NCI-H146 treated with DMSO at 0.1 percent for 48 hours (cell line): ENCODE data around the gene ULK1.
"Not testable (repeated sequence)": the region's sequence is repeated elsewhere in the genome, so short reads cannot be mapped to it uniquely, and the experiment has no call there.

Experiments used
- DNase-seq: peaks from one replicate; lab custom pipeline; 2025; ENCODE audit not compliant: unreplicated experiment; lab: John Stamatoyannopoulos, UW

ULK1 gene

GRCh38 chr12:131885543-131886057 is 8.8 kb upstream of the ULK1 start:
- no peak for DNase-seq

GRCh38 chr12:131891722-131892121 is 2.7 kb upstream of the ULK1 start:
- DNase-seq: not testable (repeated sequence)

GRCh38 chr12:131892711-131893604 is 1.5 kb upstream of the ULK1 start:
- no peak for DNase-seq

- no peak for DNase-seq
These were observed 663 bp upstream of the ULK1 start for GRCh38 chr12:131893605-131894312.

- no peak for DNase-seq
These were observed 688 bp downstream of the ULK1 start for GRCh38 chr12:131894981-131895639.

- DNase-seq: no peak
These were observed 1.2 kb downstream of the ULK1 start for GRCh38 chr12:131895640-131896079.

- peak; percentile 71 for DNase-seq
These were observed 1.8 kb downstream of the ULK1 start for GRCh38 chr12:131896080-131896810.

GRCh38 chr12:131896811-131897270 is 2.4 kb downstream of the ULK1 start:
- no peak for DNase-seq

GRCh38 chr12:131897276-131897675 is 2.9 kb downstream of the ULK1 start:
- no peak for DNase-seq

- DNase-seq: no peak
These were observed 3.5 kb downstream of the ULK1 start for GRCh38 chr12:131897875-131898274.

GRCh38 chr12:131900397-131900796 is 6.0 kb downstream of the ULK1 start:
- DNase-seq: no peak

- DNase-seq: no peak
These were observed 7.3 kb downstream of the ULK1 start for GRCh38 chr12:131901431-131902331.

GRCh38 chr12:131902332-131903241 is 8.2 kb downstream of the ULK1 start:
- no peak for DNase-seq

GRCh38 chr12:131903270-131904255 is 9.1 kb downstream of the ULK1 start:
- no peak for DNase-seq

GRCh38 chr12:131904346-131904745 is 9.9 kb downstream of the ULK1 start:
- DNase-seq: no peak

- DNase-seq: no peak
These were observed 10.7 kb downstream of the ULK1 start for GRCh38 chr12:131905081-131905629.

GRCh38 chr12:131905630-131906091 is 11.2 kb downstream of the ULK1 start:
- DNase-seq: no peak
